GM23338 (cell line): Measurements from ENCODE around the gene L2HGDH.
"Not testable (repeated sequence)": the region's sequence is repeated elsewhere in the genome, so short reads cannot be mapped to it uniquely, and the experiment has no call there.

ENCODE experiments used
- CREB1 ChIP-seq: fragments of 250-450 bp; sonication (Bioruptor Pico); IDR thresholded peaks from 2 replicates; pipeline ENCODE4 v1.5.0; 2020; ENCODE audit warnings: low read depth, mild to moderate bottlenecking, moderate library complexity
- EZH2 ChIP-seq: fragments of 200-600 bp; sonication (generic); IDR thresholded peaks from one replicate; pipeline ENCODE4 v1.8.0; 2017; ENCODE audit warnings: antibody characterized with exemption, mild to moderate bottlenecking, low read depth; ENCODE audit not compliant: unreplicated experiment
- NANOG ChIP-seq: IDR thresholded peaks from 2 replicates; pipeline ENCODE4 v1.6.1; 2016; ENCODE audit warnings: antibody characterized with exemption, borderline replicate concordance
- POLR2AphosphoS5 ChIP-seq: IDR thresholded peaks from 2 replicates; pipeline ENCODE4 v1.6.1; 2016; ENCODE audit warnings: antibody characterized with exemption, low read depth
- STAT1 ChIP-seq: IDR thresholded peaks from one replicate; pipeline ENCODE4 v1.6.1; 2016; ENCODE audit warnings: antibody characterized with exemption; ENCODE audit not compliant: unreplicated experiment
- TF ChIP-seq, protein P1 (sequence below), 2 experiments: fragments of 200-600 bp in 1 of 2; sonication (generic) in 1 of 2; conservative IDR thresholded peaks; 2 replicates each; pipeline versions ENCODE4 v1.5.1 to v1.6.1; 2016 to 2017; ENCODE audit warnings: antibody characterized with exemption in 2 of 2, low read depth in 2 of 2, mild to moderate bottlenecking in 2 of 2, moderate library complexity in 1 of 2
- TF ChIP-seq, protein P2 (sequence below): IDR thresholded peaks from one replicate; pipeline ENCODE4 v1.6.1; 2018; ENCODE audit warnings: antibody characterized with exemption; ENCODE audit not compliant: unreplicated experiment
- TF ChIP-seq, protein P3 (sequence below): fragments of 250-450 bp; sonication (Bioruptor Pico); IDR thresholded peaks from 2 replicates; pipeline ENCODE4 v1.5.0; 2020; ENCODE audit warnings: mild to moderate bottlenecking, moderate library complexity

DNA sequence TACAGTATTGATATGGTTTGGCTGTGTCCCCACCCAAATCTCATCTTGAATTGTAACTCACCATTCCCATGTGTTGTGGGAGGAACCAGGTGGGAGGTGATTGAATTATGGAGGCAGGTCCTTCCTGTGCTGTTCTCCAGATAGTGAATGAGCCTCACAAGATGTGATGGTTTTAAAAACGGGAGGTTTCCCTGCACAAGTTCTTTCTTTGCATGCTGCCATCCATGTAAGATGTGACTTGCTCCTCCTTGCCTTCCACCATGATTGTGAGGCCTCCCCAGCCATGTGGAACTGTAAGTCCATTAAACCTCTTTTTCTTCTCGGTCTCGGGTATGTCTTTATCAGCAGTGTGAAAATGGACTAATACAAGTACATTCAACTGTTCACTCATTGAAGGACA, 2.1 kb upstream of the L2HGDH start:
- TF ChIP-seq, protein P1, sequence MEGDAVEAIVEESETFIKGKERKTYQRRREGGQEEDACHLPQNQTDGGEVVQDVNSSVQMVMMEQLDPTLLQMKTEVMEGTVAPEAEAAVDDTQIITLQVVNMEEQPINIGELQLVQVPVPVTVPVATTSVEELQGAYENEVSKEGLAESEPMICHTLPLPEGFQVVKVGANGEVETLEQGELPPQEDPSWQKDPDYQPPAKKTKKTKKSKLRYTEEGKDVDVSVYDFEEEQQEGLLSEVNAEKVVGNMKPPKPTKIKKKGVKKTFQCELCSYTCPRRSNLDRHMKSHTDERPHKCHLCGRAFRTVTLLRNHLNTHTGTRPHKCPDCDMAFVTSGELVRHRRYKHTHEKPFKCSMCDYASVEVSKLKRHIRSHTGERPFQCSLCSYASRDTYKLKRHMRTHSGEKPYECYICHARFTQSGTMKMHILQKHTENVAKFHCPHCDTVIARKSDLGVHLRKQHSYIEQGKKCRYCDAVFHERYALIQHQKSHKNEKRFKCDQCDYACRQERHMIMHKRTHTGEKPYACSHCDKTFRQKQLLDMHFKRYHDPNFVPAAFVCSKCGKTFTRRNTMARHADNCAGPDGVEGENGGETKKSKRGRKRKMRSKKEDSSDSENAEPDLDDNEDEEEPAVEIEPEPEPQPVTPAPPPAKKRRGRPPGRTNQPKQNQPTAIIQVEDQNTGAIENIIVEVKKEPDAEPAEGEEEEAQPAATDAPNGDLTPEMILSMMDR (conservative IDR thresholded peaks at IDR 0.05; ENCODE audit: low read depth in 2 of 2) = not testable (repeated sequence)
- TF ChIP-seq, protein P2, sequence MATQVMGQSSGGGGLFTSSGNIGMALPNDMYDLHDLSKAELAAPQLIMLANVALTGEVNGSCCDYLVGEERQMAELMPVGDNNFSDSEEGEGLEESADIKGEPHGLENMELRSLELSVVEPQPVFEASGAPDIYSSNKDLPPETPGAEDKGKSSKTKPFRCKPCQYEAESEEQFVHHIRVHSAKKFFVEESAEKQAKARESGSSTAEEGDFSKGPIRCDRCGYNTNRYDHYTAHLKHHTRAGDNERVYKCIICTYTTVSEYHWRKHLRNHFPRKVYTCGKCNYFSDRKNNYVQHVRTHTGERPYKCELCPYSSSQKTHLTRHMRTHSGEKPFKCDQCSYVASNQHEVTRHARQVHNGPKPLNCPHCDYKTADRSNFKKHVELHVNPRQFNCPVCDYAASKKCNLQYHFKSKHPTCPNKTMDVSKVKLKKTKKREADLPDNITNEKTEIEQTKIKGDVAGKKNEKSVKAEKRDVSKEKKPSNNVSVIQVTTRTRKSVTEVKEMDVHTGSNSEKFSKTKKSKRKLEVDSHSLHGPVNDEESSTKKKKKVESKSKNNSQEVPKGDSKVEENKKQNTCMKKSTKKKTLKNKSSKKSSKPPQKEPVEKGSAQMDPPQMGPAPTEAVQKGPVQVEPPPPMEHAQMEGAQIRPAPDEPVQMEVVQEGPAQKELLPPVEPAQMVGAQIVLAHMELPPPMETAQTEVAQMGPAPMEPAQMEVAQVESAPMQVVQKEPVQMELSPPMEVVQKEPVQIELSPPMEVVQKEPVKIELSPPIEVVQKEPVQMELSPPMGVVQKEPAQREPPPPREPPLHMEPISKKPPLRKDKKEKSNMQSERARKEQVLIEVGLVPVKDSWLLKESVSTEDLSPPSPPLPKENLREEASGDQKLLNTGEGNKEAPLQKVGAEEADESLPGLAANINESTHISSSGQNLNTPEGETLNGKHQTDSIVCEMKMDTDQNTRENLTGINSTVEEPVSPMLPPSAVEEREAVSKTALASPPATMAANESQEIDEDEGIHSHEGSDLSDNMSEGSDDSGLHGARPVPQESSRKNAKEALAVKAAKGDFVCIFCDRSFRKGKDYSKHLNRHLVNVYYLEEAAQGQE = not testable (repeated sequence)
- TF ChIP-seq EZH2; POLR2AphosphoS5; CREB1 (CRISPR knock-in tag); STAT1; NANOG: not testable (repeated sequence)
- TF ChIP-seq, protein P3, sequence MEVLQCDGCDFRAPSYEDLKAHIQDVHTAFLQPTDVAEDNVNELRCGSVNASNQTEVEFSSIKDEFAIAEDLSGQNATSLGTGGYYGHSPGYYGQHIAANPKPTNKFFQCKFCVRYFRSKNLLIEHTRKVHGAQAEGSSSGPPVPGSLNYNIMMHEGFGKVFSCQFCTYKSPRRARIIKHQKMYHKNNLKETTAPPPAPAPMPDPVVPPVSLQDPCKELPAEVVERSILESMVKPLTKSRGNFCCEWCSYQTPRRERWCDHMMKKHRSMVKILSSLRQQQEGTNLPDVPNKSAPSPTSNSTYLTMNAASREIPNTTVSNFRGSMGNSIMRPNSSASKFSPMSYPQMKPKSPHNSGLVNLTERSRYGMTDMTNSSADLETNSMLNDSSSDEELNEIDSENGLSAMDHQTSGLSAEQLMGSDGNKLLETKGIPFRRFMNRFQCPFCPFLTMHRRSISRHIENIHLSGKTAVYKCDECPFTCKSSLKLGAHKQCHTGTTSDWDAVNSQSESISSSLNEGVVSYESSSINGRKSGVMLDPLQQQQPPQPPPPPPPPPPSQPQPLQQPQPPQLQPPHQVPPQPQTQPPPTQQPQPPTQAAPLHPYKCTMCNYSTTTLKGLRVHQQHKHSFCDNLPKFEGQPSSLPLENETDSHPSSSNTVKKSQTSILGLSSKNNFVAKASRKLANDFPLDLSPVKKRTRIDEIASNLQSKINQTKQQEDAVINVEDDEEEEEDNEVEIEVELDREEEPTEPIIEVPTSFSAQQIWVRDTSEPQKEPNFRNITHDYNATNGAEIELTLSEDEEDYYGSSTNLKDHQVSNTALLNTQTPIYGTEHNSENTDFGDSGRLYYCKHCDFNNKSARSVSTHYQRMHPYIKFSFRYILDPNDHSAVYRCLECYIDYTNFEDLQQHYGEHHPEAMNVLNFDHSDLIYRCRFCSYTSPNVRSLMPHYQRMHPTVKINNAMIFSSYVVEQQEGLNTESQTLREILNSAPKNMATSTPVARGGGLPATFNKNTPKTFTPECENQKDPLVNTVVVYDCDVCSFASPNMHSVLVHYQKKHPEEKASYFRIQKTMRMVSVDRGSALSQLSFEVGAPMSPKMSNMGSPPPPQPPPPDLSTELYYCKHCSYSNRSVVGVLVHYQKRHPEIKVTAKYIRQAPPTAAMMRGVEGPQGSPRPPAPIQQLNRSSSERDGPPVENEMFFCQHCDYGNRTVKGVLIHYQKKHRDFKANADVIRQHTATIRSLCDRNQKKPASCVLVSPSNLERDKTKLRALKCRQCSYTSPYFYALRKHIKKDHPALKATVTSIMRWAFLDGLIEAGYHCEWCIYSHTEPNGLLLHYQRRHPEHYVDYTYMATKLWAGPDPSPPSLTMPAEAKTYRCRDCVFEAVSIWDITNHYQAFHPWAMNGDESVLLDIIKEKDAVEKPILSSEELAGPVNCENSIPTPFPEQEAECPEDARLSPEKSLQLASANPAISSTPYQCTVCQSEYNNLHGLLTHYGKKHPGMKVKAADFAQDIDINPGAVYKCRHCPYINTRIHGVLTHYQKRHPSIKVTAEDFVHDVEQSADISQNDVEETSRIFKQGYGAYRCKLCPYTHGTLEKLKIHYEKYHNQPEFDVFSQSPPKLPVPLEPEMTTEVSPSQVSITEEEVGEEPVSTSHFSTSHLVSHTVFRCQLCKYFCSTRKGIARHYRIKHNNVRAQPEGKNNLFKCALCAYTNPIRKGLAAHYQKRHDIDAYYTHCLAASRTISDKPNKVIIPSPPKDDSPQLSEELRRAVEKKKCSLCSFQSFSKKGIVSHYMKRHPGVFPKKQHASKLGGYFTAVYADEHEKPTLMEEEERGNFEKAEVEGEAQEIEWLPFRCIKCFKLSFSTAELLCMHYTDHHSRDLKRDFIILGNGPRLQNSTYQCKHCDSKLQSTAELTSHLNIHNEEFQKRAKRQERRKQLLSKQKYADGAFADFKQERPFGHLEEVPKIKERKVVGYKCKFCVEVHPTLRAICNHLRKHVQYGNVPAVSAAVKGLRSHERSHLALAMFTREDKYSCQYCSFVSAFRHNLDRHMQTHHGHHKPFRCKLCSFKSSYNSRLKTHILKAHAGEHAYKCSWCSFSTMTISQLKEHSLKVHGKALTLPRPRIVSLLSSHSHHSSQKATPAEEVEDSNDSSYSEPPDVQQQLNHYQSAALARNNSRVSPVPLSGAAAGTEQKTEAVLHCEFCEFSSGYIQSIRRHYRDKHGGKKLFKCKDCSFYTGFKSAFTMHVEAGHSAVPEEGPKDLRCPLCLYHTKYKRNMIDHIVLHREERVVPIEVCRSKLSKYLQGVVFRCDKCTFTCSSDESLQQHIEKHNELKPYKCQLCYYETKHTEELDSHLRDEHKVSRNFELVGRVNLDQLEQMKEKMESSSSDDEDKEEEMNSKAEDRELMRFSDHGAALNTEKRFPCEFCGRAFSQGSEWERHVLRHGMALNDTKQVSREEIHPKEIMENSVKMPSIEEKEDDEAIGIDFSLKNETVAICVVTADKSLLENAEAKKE (CRISPR knock-in tag) = not testable (repeated sequence)
